HUES64 (cell line): ENCODE data around the gene AKR1B15.

Source experiments
- H3K27ac ChIP-seq: 2 replicates; pipeline ENCODE4 v1.7.0; 2013; ENCODE audit warnings: low read depth, low read length, inconsistent platforms
- H3K27me3 ChIP-seq: 2 replicates; pipeline ENCODE4 v1.6.1; 2013; ENCODE audit warnings: mild to moderate bottlenecking, low read length; ENCODE audit not compliant: insufficient read depth
- H3K36me3 ChIP-seq: 2 replicates; pipeline ENCODE4 v1.6.1; 2013; ENCODE audit warnings: mild to moderate bottlenecking, low read length; ENCODE audit not compliant: insufficient read depth
- H3K4me1 ChIP-seq: 2 replicates; pipeline ENCODE4 v1.6.1; 2013; ENCODE audit warnings: mild to moderate bottlenecking, low read length, moderate library complexity; ENCODE audit not compliant: insufficient read depth
- H3K4me3 ChIP-seq: 2 replicates; pipeline ENCODE4 v1.5.1; 2013; ENCODE audit warnings: mild to moderate bottlenecking, low read length, moderate library complexity
- H3K9ac ChIP-seq: 2 replicates; pipeline ENCODE4 v1.6.1; 2013; ENCODE audit warnings: mild to moderate bottlenecking, low read depth, low read length
- H3K9me3 ChIP-seq: 2 replicates; pipeline ENCODE4 v1.6.1; 2013; ENCODE audit warnings: low read depth, low read length; ENCODE audit not compliant: insufficient read depth
- WGBS: fragments of 150-250, 120-280 bp; methylation state at CpG from one replicate; pipeline ENCODE4 v1.1.7; 2013; ENCODE audit warnings: missing lambda C conversion rate; 5-methylcytosine and 5-hydroxymethylcytosine counted together

Gene AKR1B15

GRCh38 chr7:134619627-134620331 is 70.9 kb downstream of the AKR1B15 start:
- Histone ChIP-seq H3K27me3 (0 out of 2 replicates have a peak, but pooled peaks cover 2% of the 10 kb centered on the region), H3K27ac (no peak overlapping the region), H3K4me3 (no peak overlapping the region), H3K9me3 (no peaks in the 10 kb centered on the region), H3K9ac (no peak overlapping the region), H3K36me3 (no peaks in the 10 kb centered on the region), H3K4me1 (no peaks in the 10 kb centered on the region)
- WGBS: 84% methylated on average over 2 of the region's 2 CpGs

GRCh38 chr7:134622303-134622995 is 73.5 kb downstream of the AKR1B15 start:
- Histone ChIP-seq H3K9ac (no peak overlapping the region), H3K9me3 (no peaks in the 10 kb centered on the region), H3K4me1 (no peaks in the 10 kb centered on the region), H3K36me3 (no peaks in the 10 kb centered on the region), H3K27me3 (peaks cover 15% of the 10 kb centered on the region; the same call in 1 of the 2 replicates), H3K4me3 (no peak overlapping the region), H3K27ac (no peak overlapping the region)
- 89% methylated on average over 7 of the region's 7 CpGs for WGBS

GRCh38 chr7:134623193-134623592 is 74.3 kb downstream of the AKR1B15 start:
- no peaks in the 10 kb centered on the region for H3K36me3 ChIP-seq
- no peaks in the 10 kb centered on the region for H3K9me3 ChIP-seq
- H3K27ac ChIP-seq: no peak overlapping the region
- WGBS: no CpG with 5 or more reads among the region's 2 CpGs
- no peaks in the 10 kb centered on the region for H3K4me1 ChIP-seq
- H3K4me3 ChIP-seq: no peak overlapping the region
- H3K9ac ChIP-seq: no peak overlapping the region
- H3K27me3 ChIP-seq: peaks cover 19% of the 10 kb centered on the region; the same call in 1 of the 2 replicates

- 100% methylated on average over 2 of the region's 3 CpGs for WGBS
- no peaks in the 10 kb centered on the region for H3K9me3 ChIP-seq
- H3K27ac ChIP-seq: no peak overlapping the region
These were observed 76.6 kb downstream of the AKR1B15 start for GRCh38 chr7:134625550-134625949.

GRCh38 chr7:134627109-134627774 is 78.3 kb downstream of the AKR1B15 start:
- no peak overlapping the region for H3K9ac ChIP-seq
- no peaks in the 10 kb centered on the region for H3K9me3 ChIP-seq
- WGBS: 89% methylated on average over 2 of the region's 2 CpGs
- no peaks in the 10 kb centered on the region for H3K4me1 ChIP-seq
- H3K27ac ChIP-seq: no peak overlapping the region
- no peaks in the 10 kb centered on the region for H3K36me3 ChIP-seq
- H3K27me3 ChIP-seq: peaks cover 23% of the 10 kb centered on the region; the same call in 1 of the 2 replicates
- H3K4me3 ChIP-seq: no peak overlapping the region

More at GRCh38 chr7:134625550-134625949, 76.6 kb downstream of the AKR1B15 start:
- H3K4me3 ChIP-seq: no peak overlapping the region
- no peaks in the 10 kb centered on the region for H3K4me1 ChIP-seq
- no peak overlapping the region for H3K9ac ChIP-seq
- no peaks in the 10 kb centered on the region for H3K36me3 ChIP-seq
- H3K27me3 ChIP-seq: peaks cover 20% of the 10 kb centered on the region; the same call in 1 of the 2 replicates

- no CpG with 5 or more reads among the region's 1 CpG for WGBS
- H3K9me3 ChIP-seq: no peaks in the 10 kb centered on the region
- H3K4me1 ChIP-seq: no peaks in the 10 kb centered on the region
- no peak overlapping the region for H3K9ac ChIP-seq
- no peaks in the 10 kb centered on the region for H3K36me3 ChIP-seq
- H3K27me3 ChIP-seq: peaks cover 23% of the 10 kb centered on the region; the same call in 1 of the 2 replicates
- H3K4me3 ChIP-seq: no peak overlapping the region
- H3K27ac ChIP-seq: no peak overlapping the region
These were observed 78.9 kb downstream of the AKR1B15 start for GRCh38 chr7:134627775-134628153.

- H3K9me3 ChIP-seq: no peaks in the 10 kb centered on the region
- H3K36me3 ChIP-seq: no peaks in the 10 kb centered on the region
- H3K4me1 ChIP-seq: no peaks in the 10 kb centered on the region
- no peak overlapping the region for H3K4me3 ChIP-seq
- H3K9ac ChIP-seq: no peak overlapping the region
- H3K27me3 ChIP-seq: peaks cover 23% of the 10 kb centered on the region; the same call in 1 of the 2 replicates
- H3K27ac ChIP-seq: no peak overlapping the region
These were observed 80.5 kb downstream of the AKR1B15 start for GRCh38 chr7:134629445-134629844.
